HG02623 (cell line): Measurements from ENCODE around the gene AOPEP.

Experiments used
- ATAC-seq: cut with Tn5 transposase; IDR thresholded peaks from one replicate; pipeline ENCODE4 v1.9.1; 2021; ENCODE audit warnings: moderate library complexity; ENCODE audit not compliant: unreplicated experiment

AOPEP gene

GRCh38 chr9:95048225-95049087 lies 322.0 kb downstream of the AOPEP start:
- ATAC-seq, result peak; percentile 83

DNA sequence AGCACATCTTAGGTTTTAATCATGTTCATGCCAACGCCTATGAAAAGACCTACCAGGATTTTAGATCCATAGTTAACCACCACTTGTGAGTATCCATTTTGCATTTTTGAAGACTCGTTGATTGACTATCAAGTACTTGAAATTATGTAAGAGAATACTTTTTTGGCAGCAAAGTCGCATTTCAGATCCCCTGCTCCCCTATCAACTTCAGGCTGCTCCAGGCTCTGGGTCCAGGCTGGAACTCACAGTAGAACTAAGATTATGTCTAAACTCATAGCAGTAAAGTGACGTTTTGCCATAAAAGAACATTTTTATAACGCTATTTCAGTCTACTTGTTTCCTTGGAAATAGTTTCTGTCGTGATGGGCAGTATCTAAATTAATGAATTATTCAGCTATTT lies 323.3 kb downstream of the AOPEP start:
- ATAC-seq, result no peak

DNA sequence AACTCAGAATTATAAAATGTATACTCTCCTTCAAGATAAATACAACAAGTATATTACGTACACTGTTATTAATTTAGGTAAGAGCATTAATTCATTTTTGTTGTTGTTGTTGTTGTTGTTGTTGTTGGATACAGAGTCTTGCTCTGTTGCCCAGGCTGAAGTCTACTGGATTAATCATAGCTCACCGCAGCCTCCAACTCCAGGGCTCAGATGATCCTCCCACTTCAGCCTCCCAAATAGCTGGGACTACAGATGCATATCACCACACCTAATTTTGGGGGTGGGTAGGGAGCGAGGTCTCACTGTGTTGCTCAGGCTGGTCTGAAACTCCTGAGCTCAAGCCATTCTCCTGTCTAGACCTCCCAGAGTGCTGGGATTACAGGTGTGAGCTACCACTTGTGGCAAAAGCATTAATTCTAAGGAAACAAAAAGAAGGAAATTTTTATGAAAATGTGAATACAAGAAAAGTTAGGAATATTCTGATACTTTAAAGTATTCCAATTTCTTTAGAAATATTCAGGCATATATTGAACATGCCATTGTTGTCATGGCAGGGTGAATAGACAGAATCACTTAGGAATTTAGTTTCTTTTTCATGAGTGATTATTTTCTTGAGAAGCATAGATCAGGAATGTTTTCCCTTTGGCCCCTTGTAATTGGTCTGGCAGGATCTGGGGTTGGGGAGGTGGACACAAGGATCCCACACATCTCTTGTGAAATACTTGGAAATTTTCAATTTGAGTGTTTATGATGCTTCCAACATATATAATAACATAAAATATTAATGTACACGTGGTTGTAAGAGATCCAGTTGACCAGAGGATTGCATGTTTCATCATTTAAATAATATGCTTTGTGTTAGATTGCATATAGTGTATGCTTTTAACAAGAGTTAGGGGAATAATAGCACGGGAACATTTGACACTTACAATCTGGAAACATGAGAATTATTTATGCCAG lies 327.4 kb downstream of the AOPEP start:
- no peak for ATAC-seq

DNA sequence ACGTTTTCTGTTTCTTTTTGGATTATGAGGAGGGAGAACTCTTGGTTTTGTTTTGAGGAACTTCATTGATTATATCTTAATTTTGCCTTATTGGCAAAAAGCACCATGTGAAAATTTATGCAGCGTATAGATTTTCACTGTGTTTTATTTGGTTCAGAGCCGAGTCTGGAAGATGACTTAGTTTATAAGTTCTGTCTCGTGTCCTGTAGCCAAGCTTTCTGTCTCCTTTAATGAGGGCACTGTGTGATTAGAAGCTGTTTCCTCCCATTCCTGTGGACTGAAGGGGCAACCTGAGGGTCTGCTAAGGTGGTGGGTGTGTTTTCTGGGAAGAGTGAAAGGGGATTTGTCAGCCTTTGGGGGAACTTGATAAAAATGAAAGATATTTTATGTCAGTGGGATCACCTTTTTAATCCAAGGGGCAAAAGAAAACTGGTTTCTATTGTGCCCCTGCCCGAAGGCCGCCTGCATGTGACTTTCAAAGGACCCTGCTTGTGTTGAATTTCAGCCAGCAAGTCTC lies 328.9 kb downstream of the AOPEP start:
- ATAC-seq, result no peak

GRCh38 chr9:95055851-95056551 lies 329.5 kb downstream of the AOPEP start:
- no peak for ATAC-seq

DNA sequence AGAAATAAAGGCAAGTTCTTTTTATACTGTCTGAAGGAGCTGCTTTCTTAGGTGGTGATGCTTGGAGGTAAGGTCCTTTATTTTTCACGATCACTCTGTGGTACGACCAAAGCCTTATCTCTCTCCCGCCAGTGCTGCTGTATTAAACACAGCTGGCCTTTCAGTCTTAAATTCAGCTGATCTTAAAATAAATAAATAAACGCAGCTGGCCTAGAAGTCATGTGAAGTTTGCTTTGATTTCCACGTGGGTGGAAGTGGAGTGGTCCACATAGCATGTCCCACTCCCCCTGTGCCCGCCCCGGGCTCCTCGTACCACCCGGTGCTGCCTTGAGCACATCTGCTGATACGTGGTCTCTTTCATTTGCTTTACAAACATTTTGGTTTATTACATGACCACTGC lies 330.6 kb downstream of the AOPEP start:
- ATAC-seq, result no peak

- ATAC-seq, result no peak
These were observed 331.8 kb downstream of the AOPEP start for GRCh38 chr9:95058121-95058785.

GRCh38 chr9:95058795-95059386 lies 332.4 kb downstream of the AOPEP start:
- ATAC-seq, result no peak

- no peak for ATAC-seq
These were observed 333.7 kb downstream of the AOPEP start for GRCh38 chr9:95060234-95060633.

DNA sequence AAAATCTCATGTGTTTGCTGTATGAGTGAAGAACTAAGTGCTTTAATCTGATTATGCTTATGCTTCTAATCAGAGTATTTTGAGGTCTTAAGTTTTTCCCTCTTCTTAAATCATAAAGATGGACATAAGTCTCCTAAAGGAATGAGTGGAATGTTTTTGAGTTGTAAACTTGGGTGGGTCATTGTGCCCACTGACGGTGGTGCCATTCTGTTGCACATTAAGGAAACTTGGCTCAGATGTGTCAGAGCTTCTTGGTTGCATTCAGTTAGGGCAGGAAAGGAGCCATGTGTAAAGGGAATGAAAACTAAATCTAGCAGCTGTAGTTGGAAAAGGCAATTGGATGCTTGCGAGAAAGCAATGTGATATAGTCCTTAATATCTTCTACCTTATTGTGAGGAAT lies 334.4 kb downstream of the AOPEP start:
- ATAC-seq, result no peak

DNA sequence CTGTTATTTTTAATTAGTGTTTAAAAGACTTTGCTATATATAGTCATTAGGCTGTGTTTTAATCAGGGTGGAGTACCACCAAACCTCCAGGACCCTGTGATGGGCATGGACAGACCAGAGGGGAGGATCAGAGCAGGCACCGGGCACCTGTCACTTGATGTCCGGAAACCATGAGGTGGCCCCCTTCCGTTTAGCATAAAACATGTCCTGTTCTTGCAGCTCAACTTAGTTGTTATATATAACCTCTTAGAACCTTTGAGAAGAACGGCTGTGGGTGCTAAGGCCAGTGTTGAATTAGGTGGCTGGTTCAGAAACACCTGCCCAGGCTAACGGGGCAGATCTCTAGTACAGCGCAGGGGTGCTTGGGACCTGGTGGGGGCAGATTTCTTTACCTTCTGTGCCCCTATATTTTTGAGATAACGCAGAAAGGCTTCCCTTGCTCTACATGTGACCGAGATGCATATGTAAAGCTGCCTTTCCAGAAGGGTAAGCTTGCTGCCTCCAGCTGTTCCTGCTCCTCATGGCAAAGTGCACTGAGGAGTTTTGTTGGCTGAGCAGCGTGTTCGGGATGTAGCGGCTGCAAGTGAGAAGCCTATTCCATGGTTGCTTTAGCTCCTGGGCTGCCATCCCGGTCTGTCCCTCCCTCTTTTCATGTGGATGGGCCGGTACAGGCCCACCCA lies 335.6 kb downstream of the AOPEP start:
- ATAC-seq, result no peak

- no peak for ATAC-seq
These were observed 336.1 kb downstream of the AOPEP start for GRCh38 chr9:95062596-95063065.

GRCh38 chr9:95063300-95063699 lies 336.8 kb downstream of the AOPEP start:
- ATAC-seq, result no peak

DNA sequence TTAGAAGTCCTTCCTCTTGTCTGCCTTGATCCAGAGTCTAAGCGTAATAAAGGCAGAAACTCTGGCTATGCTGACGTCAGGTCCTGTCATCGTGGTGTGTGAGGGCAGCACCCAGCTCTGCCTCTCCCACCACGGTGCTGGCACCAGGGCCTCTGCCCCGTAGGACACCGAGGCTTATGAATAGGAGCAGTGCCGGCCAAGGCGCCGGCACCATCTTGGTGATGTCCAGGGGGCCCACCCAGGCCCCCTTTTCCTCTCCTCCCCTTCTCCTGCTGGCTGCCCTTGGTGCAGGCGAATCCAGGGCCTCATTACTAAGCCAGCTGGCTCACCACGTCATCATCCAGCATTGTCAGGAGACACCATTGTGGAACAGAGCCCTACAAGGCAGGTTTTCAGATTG lies 338.7 kb downstream of the AOPEP start:
- no peak for ATAC-seq

GRCh38 chr9:95067057-95067456 lies 340.6 kb downstream of the AOPEP start:
- ATAC-seq, result no peak

DNA sequence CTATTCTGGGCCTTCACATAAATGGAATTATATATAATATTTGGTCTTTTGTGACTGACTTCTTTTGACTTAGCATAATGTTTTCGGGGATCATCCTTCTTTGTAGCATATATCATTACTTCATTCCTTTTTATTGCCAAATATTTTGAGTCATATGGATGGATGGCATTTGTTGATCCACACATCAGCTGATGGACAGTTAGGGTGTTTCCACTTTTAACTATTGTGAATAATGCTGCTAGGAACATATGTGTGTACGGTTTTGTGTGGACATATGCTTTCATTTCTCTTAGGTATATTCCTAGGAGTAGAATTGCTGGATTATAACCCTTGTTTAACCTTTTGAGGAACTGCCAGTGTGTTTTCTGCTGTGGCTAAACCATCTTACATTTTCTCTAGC lies 341.4 kb downstream of the AOPEP start:
- no peak for ATAC-seq

GRCh38 chr9:95070549-95071021 lies 344.1 kb downstream of the AOPEP start:
- no peak for ATAC-seq

- no peak for ATAC-seq
These were observed 345.0 kb downstream of the AOPEP start for GRCh38 chr9:95071450-95071849.

DNA sequence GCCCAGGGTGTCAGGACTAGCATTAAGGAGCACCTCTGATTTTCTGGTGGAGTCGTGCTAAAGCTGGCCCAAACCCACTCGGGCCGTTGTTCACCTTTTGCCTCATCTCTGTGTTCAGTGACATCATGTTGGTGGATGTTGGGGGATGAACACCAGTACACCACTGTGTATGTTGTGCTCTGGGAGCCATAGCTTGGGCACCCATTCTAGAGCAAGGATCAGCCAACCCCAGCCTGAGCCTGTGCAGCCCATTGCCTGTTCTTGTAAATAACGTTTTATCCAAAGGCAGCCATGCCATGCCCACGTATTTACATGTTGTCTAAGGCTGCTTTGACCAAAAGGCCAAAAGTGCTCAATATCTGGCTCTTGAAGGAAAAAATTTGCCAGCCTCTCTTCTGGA lies 345.4 kb downstream of the AOPEP start:
- ATAC-seq, result no peak
